BE2C (cell line): ENCODE measurements around the gene RPL37A.

Experiments
- DNase-seq: peaks from one replicate; pipeline ENCODE4 v3.0.0-alpha.2; 2020
- H3K27me3 ChIP-seq: fragments of 250-450 bp; sonication (Bioruptor Pico); 2 replicates; pipeline ENCODE4 v1.5.1; 2020; ENCODE audit warnings: mild to moderate bottlenecking
- H3K36me3 ChIP-seq: fragments of 250-450 bp; sonication (Bioruptor Pico); 2 replicates; pipeline ENCODE4 v1.5.1; 2020; ENCODE audit warnings: mild to moderate bottlenecking
- H3K4me1 ChIP-seq: fragments of 250-450 bp; sonication (Bioruptor Pico); 2 replicates; pipeline ENCODE4 v1.5.1; 2020
- H3K4me3 ChIP-seq: 2 replicates; pipeline ENCODE4 v1.5.1; 2011; ENCODE audit warnings: low read depth, low read length
- H3K9me3 ChIP-seq: fragments of 250-450 bp; sonication (Bioruptor Pico); 2 replicates; pipeline ENCODE4 v1.5.1; 2020
- CTCF ChIP-seq: IDR thresholded peaks from 2 replicates; pipeline ENCODE4 v1.5.1; 2012; ENCODE audit warnings: mild to moderate bottlenecking, low read depth, low read length

Gene RPL37A

DNA sequence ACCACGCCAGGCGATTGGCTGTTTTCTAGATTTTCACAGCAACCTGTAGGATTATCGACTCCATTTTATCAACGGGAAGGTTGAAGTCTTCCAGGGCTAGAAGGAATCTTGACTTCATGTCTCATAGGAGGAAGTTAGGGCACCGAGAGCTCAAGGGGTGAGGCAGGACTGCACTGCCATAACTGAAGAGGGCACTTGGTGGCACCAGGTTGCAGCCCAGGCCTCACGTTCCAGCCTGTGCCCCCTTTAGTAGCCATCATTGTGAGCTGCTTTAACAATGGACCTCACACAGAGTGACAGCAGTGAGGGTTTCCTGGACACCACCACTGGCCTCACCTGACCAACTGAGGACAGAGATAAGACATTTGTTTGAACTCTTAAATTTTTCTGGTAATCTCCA is 22.9 kb upstream of the RPL37A start:
- no peaks in the 10 kb centered on the region for H3K9me3 ChIP-seq
- H3K27me3 ChIP-seq, result no peaks in the 10 kb centered on the region
- H3K4me1 ChIP-seq, result no peaks in the 10 kb centered on the region
- H3K36me3 ChIP-seq, result peaks cover 3% of the 10 kb centered on the region; the same call in 1 of the 2 replicates
- H3K4me3 ChIP-seq, result no peak overlapping the region
- no peak for DNase-seq
- TF ChIP-seq CTCF, result no peak

DNA sequence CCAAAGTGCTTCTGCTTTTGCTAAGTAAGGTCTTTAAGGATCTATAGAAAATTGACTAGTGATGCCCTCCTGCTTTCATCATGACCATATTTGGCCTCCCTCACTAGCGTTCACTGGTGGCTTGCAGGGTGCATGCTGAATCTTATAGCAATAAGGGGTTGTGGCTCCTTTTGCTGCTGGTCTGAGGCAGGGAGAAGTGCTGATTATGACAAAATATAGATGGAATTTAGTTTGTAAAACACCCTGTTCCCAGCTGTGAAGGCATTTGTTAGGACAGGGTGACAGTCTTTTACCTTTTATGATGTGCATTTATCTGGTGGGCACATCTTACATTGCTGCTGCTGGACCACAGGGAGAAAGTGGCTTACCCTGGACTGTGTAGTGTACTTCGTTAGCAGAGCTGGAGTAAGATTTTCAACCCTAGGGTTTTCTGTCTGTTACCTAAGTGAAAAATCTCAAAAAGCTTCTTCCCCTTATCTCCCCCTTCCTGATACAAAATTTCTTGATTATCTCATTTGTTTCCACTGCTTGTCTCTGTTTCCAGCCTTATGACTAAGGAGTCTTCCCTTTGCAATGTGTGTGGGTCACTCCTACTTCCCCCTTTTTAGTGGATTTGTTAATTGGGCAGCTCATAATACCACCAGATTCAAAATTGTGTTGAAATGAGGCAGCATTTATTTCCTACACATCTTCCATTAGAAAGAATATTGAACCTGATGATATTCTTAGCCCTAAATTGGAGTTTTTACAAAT is 21.2 kb upstream of the RPL37A start:
- Histone ChIP-seq H3K4me3 (no peak overlapping the region), H3K36me3 (0 out of 2 replicates have a peak, but pooled peaks cover 3% of the 10 kb centered on the region), H3K27me3 (no peaks in the 10 kb centered on the region), H3K9me3 (no peaks in the 10 kb centered on the region), H3K4me1 (no peaks in the 10 kb centered on the region)
- TF ChIP-seq CTCF, result no peak
- no peak for DNase-seq

DNA sequence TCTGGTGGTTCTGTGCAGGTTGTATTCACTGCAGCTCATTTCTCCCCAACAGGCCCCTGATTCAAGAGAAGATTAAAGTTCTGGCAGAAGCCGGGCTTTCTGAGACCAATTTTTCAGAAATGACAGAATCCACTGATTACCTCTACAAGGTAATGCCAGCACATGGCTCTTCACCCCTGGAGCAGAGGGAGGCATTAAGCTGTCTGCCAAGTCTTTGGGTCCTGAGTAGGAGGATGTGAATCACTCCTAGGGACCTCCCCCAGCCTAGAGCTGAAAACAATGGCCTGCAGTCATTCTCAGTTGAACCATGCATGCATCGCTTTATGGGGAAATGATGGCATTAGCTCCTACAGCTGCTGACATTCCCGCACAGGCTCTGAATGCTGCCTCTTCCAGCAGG is 20.5 kb upstream of the RPL37A start:
- Histone ChIP-seq H3K4me1 (no peaks in the 10 kb centered on the region), H3K27me3 (no peaks in the 10 kb centered on the region), H3K9me3 (no peaks in the 10 kb centered on the region), H3K4me3 (no peak overlapping the region), H3K36me3 (0 out of 2 replicates have a peak, but pooled peaks cover 3% of the 10 kb centered on the region)
- no peak for TF ChIP-seq CTCF
- DNase-seq, result no peak

DNA sequence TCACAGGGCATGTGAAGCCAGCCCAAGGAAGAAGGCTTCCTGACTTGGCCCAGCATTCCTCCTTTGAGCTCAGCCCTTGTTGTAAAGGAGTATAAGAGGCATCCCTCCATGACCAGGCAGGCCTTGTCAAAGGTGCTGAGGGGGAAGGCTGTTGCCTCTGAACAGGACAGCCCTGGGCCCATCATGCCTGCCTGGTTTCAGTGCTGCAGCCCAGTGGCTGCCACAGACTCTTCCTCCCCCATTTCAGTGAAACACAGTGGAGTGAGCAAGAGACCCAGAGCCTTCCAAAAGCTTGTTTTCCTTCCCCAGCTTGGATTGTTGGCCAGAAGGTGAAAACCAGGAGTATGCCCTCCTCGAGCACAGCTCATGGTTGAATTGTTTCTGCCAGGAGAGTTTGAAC is 19.9 kb upstream of the RPL37A start:
- H3K9me3 ChIP-seq, result no peaks in the 10 kb centered on the region
- H3K4me1 ChIP-seq, result no peaks in the 10 kb centered on the region
- H3K4me3 ChIP-seq, result no peak overlapping the region
- no peaks in the 10 kb centered on the region for H3K27me3 ChIP-seq
- DNase-seq, result no peak
- 0 out of 2 replicates have a peak, but pooled peaks cover 3% of the 10 kb centered on the region for H3K36me3 ChIP-seq
- no peak for TF ChIP-seq CTCF

- TF ChIP-seq CTCF, result no peak
- no peak for DNase-seq
- Histone ChIP-seq H3K27me3 (no peaks in the 10 kb centered on the region), H3K4me3 (no peak overlapping the region), H3K4me1 (no peaks in the 10 kb centered on the region), H3K9me3 (no peaks in the 10 kb centered on the region), H3K36me3 (0 out of 2 replicates have a peak, but pooled peaks cover 3% of the 10 kb centered on the region)
Observed at GRCh38 chr2:216480221-216480620, 18.4 kb upstream of the RPL37A start.

DNA sequence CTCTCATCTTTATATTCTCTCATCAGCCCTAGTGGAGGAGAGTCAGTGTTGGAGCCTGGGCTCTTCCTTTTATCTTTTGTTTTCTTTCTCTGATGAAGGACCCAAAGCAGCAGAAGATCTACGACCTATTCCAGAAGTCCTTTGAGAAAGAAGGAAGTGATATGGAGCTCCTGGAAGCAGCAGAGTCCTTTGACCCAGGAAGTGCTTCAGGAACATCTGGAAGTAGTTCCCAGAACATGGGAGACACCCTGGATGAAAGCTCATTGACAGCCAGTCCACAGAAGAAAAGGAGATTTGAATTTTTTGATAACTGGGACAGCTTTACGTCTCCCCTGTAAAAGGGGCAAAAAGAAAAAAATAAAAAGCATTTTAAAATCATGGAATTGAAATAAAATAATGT is 16.0 kb upstream of the RPL37A start:
- Histone ChIP-seq H3K9me3 (no peaks in the 10 kb centered on the region), H3K4me3 (no peak overlapping the region), H3K36me3 (0 out of 2 replicates have a peak, but pooled peaks cover 3% of the 10 kb centered on the region), H3K4me1 (no peaks in the 10 kb centered on the region), H3K27me3 (no peaks in the 10 kb centered on the region)
- TF ChIP-seq CTCF, result no peak
- DNase-seq, result no peak
